Neutrophil (primary cell): ENCODE results near the gene SUSD3.
A peak's percentile ranks its signal among the peaks of the same experiment; 100 is the strongest.

Source experiments
- H3K27ac ChIP-seq: fragments of 200-600 bp; sonication (generic); 2 replicates; pipeline ENCODE4 v1.5.1; 2016; ENCODE audit warnings: mild to moderate bottlenecking, moderate library complexity
- H3K27me3 ChIP-seq: fragments of 200-600 bp; sonication (generic); 2 replicates; pipeline ENCODE4 v1.6.0; 2016; ENCODE audit warnings: mild to moderate bottlenecking
- H3K36me3 ChIP-seq: fragments of 200-600 bp; sonication (generic); 2 replicates; pipeline ENCODE4 v1.5.1; 2017
- H3K4me1 ChIP-seq, 2 experiments: fragments of 200-600 bp in 1 of 2; sonication (generic) in 1 of 2; 1 replicate in 1 of 2; 2 replicates in 1 of 2; pipeline versions ENCODE4 v1.5.1 to v1.6.1; 2013 to 2016; ENCODE audit warnings: low read depth in 1 of 2, low read length in 1 of 2, mild to moderate bottlenecking in 1 of 2, moderate library complexity in 1 of 2; ENCODE audit not compliant: control insufficient read depth in 1 of 2, insufficient read depth in 1 of 2
- H3K4me3 ChIP-seq, 2 experiments: fragments of 200-600 bp in 1 of 2; sonication (generic) in 1 of 2; 1 replicate in 1 of 2; 2 replicates in 1 of 2; pipeline ENCODE4 v1.5.1; 2013 to 2016; ENCODE audit warnings: low read depth in 1 of 2, low read length in 1 of 2, mild to moderate bottlenecking in 1 of 2, moderate library complexity in 1 of 2
- H3K9me3 ChIP-seq: fragments of 200-600 bp; sonication (generic); 2 replicates; pipeline ENCODE4 v1.5.1; 2016
- TF ChIP-seq, protein P1 (sequence below): fragments of 200-600 bp; sonication (generic); IDR thresholded peaks from 2 replicates; pipeline ENCODE4 v1.5.1; 2016; ENCODE audit warnings: antibody characterized with exemption

The SUSD3 gene

DNA sequence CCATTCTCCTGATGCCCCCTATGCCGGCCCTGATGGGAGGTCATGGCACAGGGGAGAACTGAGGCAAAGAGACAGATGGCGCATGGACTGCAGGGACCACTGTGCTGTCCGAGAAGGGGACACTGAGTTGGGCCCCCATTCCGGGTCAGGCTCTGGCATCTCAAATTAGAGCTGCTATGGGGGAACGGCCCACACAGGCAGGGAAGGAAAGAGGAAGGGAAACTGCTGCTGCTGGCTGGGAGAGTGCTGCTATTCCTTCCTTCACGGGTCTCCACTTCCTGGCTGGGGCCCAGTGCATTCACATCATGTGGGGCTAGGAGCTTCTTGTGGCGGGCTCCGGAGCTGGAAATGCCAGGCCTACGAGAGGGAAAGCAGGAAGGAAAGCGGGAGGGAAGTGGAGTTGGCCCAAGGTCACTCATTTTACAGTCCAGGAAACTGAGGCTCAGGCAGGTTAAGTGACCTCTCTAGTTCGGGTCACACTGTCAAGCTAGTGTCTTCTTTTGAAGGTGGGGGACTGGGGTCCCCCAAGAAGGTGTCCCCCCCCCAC is 36.2 kb downstream of the SUSD3 start:
- Histone ChIP-seq H3K4me3 (peak overlapping the region; percentile 73 to 81), H3K4me1 (peaks cover 60 to 70% of the 10 kb centered on the region in 2 experiments), H3K27ac (peak overlapping the region; percentile 93), H3K36me3 (peaks cover under 1% of the 10 kb centered on the region), H3K27me3 (no peaks in the 10 kb centered on the region), H3K9me3 (no peaks in the 10 kb centered on the region)
- TF ChIP-seq, protein P1, sequence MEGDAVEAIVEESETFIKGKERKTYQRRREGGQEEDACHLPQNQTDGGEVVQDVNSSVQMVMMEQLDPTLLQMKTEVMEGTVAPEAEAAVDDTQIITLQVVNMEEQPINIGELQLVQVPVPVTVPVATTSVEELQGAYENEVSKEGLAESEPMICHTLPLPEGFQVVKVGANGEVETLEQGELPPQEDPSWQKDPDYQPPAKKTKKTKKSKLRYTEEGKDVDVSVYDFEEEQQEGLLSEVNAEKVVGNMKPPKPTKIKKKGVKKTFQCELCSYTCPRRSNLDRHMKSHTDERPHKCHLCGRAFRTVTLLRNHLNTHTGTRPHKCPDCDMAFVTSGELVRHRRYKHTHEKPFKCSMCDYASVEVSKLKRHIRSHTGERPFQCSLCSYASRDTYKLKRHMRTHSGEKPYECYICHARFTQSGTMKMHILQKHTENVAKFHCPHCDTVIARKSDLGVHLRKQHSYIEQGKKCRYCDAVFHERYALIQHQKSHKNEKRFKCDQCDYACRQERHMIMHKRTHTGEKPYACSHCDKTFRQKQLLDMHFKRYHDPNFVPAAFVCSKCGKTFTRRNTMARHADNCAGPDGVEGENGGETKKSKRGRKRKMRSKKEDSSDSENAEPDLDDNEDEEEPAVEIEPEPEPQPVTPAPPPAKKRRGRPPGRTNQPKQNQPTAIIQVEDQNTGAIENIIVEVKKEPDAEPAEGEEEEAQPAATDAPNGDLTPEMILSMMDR = no peak

DNA sequence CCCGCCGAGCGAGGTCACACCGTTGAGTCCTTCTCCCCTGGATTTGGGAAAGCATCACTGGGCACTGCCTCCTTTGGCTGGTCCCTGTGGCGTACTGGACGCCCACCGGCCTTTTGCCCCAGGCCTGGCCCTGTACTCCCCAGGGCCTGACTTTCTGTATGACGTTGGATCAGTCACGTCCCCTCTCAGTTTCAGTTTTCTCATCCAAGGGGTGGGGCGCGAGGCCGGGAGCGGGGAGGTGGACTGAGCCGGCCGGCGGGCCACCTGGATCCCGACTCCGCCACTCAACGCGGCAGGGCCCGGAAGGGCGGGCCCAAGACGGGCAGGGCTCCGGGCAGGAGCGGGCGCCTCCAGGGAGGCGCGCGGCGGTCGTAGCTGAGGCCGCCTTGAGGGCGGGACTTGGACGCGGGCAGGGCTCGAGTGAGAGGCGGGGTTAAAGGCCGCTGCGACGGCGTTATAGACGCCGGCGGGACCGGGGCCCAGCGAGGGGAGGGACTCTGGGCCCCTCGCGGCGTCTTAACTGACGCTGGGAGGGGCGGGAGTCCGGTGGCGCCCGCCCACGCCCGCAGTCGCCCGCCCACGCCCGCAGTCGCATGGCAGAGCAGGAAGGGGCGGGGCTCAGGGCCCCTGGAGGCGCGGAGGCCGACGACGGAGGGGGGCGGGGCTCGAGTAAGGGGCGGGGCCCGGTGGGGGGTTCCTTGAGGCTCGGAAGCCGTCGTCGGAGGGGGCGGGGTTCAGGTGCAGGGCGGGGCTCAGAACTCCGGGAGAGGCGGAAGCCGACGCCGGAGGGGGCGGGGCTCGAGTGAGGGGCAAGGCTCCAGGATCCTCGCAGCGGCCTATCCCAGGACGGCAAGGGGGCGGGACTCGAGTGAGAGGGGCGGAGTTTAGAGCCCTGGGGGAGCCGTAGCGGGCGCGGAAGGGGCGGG is 37.0 kb downstream of the SUSD3 start:
- H3K9me3 ChIP-seq = no peaks in the 10 kb centered on the region
- no peaks in the 10 kb centered on the region for H3K36me3 ChIP-seq
- no peaks in the 10 kb centered on the region for H3K27me3 ChIP-seq
- TF ChIP-seq, protein P1 = no peak
- H3K4me1 ChIP-seq = peaks cover 68 to 77% of the 10 kb centered on the region in 2 experiments
- peak overlapping the region; percentile 88 to 90 for H3K4me3 ChIP-seq
- H3K27ac ChIP-seq = peak overlapping the region; percentile 93

DNA sequence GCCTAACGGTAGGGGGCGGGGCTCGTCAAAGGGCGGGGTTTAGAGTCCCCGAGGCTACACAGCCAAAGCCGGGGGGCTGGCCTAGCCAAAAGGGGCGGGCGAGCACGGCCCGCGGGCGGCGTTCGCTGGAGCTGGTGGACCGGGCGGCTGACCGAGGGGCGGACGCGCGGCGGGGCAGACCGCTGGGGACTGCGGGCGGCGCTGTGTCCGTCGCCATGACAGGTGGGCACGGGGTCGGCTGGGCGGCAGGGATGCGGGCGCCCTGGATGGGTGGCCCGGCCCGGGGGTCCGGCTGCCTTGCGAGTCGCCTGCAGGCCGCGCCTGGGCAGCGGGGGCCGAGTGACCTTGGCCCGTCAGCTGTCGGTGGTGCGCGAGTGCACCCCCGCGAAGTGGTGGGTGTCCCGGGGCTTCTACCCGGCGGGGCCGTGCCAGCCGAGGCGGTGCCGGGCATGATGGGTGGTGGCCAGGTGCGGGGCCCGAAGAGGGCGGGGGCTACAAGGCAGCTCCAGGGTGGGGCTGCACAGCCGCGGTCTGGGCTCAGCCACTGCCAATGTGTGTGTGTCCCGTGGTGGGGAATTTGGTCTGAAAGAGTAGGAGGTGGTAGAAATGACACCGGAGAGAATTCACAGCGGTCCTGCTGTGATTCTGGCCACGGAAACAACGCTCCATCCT is 37.8 kb downstream of the SUSD3 start, which contains the start of gene CARD19:
CARD19 (plus strand) TSS at position 87 of the 672 bp plus-strand sequence; CDS start at position 216, 129 bp downstream.
- Histone ChIP-seq H3K36me3 (no peaks in the 10 kb centered on the region), H3K4me3 (peak within 1 kb of the TSS; percentile 88 to 90), H3K27me3 (no peaks in the 10 kb centered on the region), H3K9me3 (no peaks in the 10 kb centered on the region), H3K27ac (peak within 1 kb of the TSS; percentile 93), H3K4me1 (peaks cover 76 to 85% of the 10 kb centered on the region in 2 experiments)
- TF ChIP-seq, protein P1 = peak; percentile 46

DNA sequence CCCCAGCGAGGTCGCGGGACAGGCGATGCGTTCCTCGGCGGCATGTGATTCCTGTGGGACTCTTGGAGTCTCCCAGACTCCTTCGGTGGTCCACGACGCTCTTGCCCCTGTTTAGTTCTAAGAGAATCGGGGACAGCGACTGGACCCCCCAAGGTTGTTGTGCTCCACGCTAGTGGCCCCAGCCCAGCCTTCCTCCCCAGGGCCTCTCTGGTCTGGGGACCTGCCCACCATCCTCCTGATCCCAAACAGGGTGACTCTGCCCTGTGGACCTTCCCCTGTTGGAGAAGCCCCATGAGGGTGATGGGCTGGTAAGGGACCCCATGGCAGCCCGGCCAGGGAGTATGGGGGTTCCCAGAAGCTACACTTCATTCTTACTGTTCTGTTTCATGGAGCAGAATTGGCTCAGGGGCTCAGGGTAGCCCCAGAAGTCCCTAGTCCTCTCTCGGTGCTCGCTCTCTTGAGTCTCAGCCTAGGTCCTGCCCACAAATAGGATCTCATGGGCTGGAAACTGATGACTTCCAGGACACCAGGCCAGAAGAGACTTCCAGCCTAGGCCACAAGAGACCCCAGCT is 38.4 kb downstream of the SUSD3 start:
- H3K27me3 ChIP-seq = no peaks in the 10 kb centered on the region
- no peaks in the 10 kb centered on the region for H3K9me3 ChIP-seq
- H3K4me1 ChIP-seq = peaks cover 81 to 90% of the 10 kb centered on the region in 2 experiments
- H3K27ac ChIP-seq = peak overlapping the region; percentile 93
- peak overlapping the region; percentile 88 to 90 for H3K4me3 ChIP-seq
- TF ChIP-seq, protein P1 = no peak
- H3K36me3 ChIP-seq = no peaks in the 10 kb centered on the region

DNA sequence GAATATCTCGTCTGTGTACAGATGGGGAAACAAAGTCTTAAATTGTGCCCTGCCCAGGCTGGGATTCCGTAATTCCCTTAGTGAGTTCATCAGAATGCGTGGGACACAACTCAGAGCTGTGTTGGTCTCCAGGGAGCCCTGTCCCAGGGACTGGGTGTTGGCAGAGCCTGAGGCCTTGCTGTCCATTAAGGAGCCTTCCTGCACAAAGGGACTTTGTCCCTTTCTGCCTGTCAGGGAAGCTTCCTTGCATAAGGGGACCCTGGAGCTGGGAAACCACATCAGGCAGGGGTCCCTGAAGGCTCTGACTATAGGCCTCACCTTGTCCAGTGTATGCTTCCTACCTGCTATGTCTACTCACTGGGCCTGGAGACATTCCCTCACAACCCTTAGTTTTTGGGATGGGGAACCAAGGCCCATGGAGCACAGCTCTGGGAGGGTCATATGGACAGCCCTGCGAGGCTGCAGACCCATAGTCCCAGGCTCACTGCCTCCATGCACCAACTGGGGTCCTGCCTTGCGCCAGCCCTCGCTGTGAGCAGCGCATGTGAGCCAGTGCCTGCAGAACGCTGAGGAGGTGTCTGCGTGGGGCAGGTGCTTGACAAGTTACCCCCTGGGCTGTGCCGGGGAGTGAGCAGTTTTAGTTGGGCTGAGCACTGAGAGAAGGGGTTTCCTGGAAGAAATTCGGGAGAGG is 39.2 kb downstream of the SUSD3 start:
- H3K4me1 ChIP-seq = peaks cover 80 to 84% of the 10 kb centered on the region in 2 experiments
- H3K4me3 ChIP-seq = peak overlapping the region; percentile 88 to 90
- TF ChIP-seq, protein P1 = no peak
- peak overlapping the region; percentile 93 for H3K27ac ChIP-seq
- H3K36me3 ChIP-seq = no peaks in the 10 kb centered on the region
- no peaks in the 10 kb centered on the region for H3K9me3 ChIP-seq
- H3K27me3 ChIP-seq = no peaks in the 10 kb centered on the region
